HT1080 (cell line): ENCODE data around the gene FBXW12. TPM values are rescaled to one million over a fixed set of nuclear protein-coding genes. Genes with fewer than 3 reads are reported as not detected.
A peak's percentile ranks its signal among the peaks of the same experiment; 100 is the strongest.
"Not testable (repeated sequence)": the region's sequence is repeated elsewhere in the genome, so short reads cannot be mapped to it uniquely, and the experiment has no call there.

Experiments
- DNase-seq: peaks from one replicate; pipeline ENCODE4 v3.0.0-alpha.2; 2015; ENCODE audit warnings: low read depth
- total RNA-seq: library from RNA; depleted of rRNA; stranded (reverse); fragments of >200 nt; shearing (Covaris generic); gene quantifications from 2 replicates; pipeline ENCODE4 v1.2.3, GENCODE V29; 2014

The FBXW12 gene
- total RNA-seq, 1 experiment from 2014 or later = not detected

- DNase-seq = no peak
Measured at GRCh38 chr3:48372377-48372770, 355 bp downstream of the FBXW12 start.

- DNase-seq = no peak
Measured at GRCh38 chr3:48372862-48373435, 930 bp downstream of the FBXW12 start.

GRCh38 chr3:48387634-48388033, 15.6 kb downstream of the FBXW12 start:
- DNase-seq = no peak

GRCh38 chr3:48388966-48389365, 16.9 kb downstream of the FBXW12 start:
- no peak for DNase-seq

GRCh38 chr3:48394391-48394790, 22.4 kb downstream of the FBXW12 start:
- no peak for DNase-seq

GRCh38 chr3:48395714-48396113, 23.7 kb downstream of the FBXW12 start:
- DNase-seq = no peak

- DNase-seq = no peak
Measured at GRCh38 chr3:48397767-48398681, 26.0 kb downstream of the FBXW12 start.

GRCh38 chr3:48398701-48399386, 26.8 kb downstream of the FBXW12 start:
- DNase-seq = no peak

- DNase-seq = no peak
Measured at GRCh38 chr3:48399387-48400172, 27.6 kb downstream of the FBXW12 start.

- DNase-seq = peak; percentile 55
Measured at GRCh38 chr3:48400824-48401433, 28.9 kb downstream of the FBXW12 start.

GRCh38 chr3:48401434-48401901, 29.4 kb downstream of the FBXW12 start:
- not testable (repeated sequence) for DNase-seq

- DNase-seq = peak; percentile 94
Measured at GRCh38 chr3:48402281-48402732, 30.3 kb downstream of the FBXW12 start.

- no peak for DNase-seq
Measured at GRCh38 chr3:48402907-48403306, 30.9 kb downstream of the FBXW12 start.

GRCh38 chr3:48403533-48404439, 31.8 kb downstream of the FBXW12 start:
- DNase-seq = no peak

- DNase-seq = no peak
Measured at GRCh38 chr3:48404440-48405342, 32.7 kb downstream of the FBXW12 start.

- DNase-seq = no peak
Measured at GRCh38 chr3:48405343-48405881, 33.4 kb downstream of the FBXW12 start.

GRCh38 chr3:48405971-48406370, 34.0 kb downstream of the FBXW12 start:
- DNase-seq = no peak
